ENCODE data around the gene SLC1A2. TPM values are rescaled to one million over a fixed set of nuclear protein-coding genes. Genes with fewer than 3 reads are reported as not detected.

SLC1A2 gene
- polyA plus RNA-seq, 3 donors, result 0.14 to 0.26 (median 0.22) TPM

- DNase-seq (ENCODE audit: low read depth in 3 of 3, low spot score in 2 of 3), result no peak
Observed at GRCh38 chr11:35248558-35249323, 170.6 kb downstream of the SLC1A2 start.

- DNase-seq (ENCODE audit: low read depth in 3 of 3, low spot score in 2 of 3), result no peak
Observed at GRCh38 chr11:35247863-35248262, 171.5 kb downstream of the SLC1A2 start.

GRCh38 chr11:35247428-35247827, 171.9 kb downstream of the SLC1A2 start:
- no peak for DNase-seq (ENCODE audit: low read depth in 3 of 3, low spot score in 2 of 3)

GRCh38 chr11:35246745-35247144, 172.6 kb downstream of the SLC1A2 start:
- DNase-seq (ENCODE audit: low read depth in 3 of 3, low spot score in 2 of 3), result no peak

GRCh38 chr11:35245786-35246185, 173.6 kb downstream of the SLC1A2 start:
- no peak for DNase-seq (ENCODE audit: low read depth in 3 of 3, low spot score in 2 of 3)

- DNase-seq (ENCODE audit: low read depth in 3 of 3, low spot score in 2 of 3), result no peak
Observed at GRCh38 chr11:35245056-35245455, 174.3 kb downstream of the SLC1A2 start.

- DNase-seq (ENCODE audit: low read depth in 3 of 3, low spot score in 2 of 3), result no peak
Observed at GRCh38 chr11:35243774-35244173, 175.6 kb downstream of the SLC1A2 start.

GRCh38 chr11:35242412-35243242, 176.7 kb downstream of the SLC1A2 start:
- no peak for DNase-seq (ENCODE audit: low read depth in 3 of 3, low spot score in 2 of 3)

GRCh38 chr11:35241531-35241930, 177.8 kb downstream of the SLC1A2 start:
- no peak for DNase-seq (ENCODE audit: low read depth in 3 of 3, low spot score in 2 of 3)

GRCh38 chr11:35241083-35241482, 178.3 kb downstream of the SLC1A2 start:
- no peak for DNase-seq (ENCODE audit: low read depth in 3 of 3, low spot score in 2 of 3)

- DNase-seq (ENCODE audit: low read depth in 3 of 3, low spot score in 2 of 3), result no peak
Observed at GRCh38 chr11:35239471-35240075, 179.8 kb downstream of the SLC1A2 start.

- DNase-seq (ENCODE audit: low read depth in 3 of 3, low spot score in 2 of 3), result no peak
Observed at GRCh38 chr11:35238882-35239281, 180.5 kb downstream of the SLC1A2 start.

GRCh38 chr11:35237860-35238715, 181.3 kb downstream of the SLC1A2 start:
- DNase-seq (ENCODE audit: low read depth in 3 of 3, low spot score in 2 of 3), result peak in 1 of 3 donors; percentile 41

- DNase-seq (ENCODE audit: low read depth in 3 of 3, low spot score in 2 of 3), result no peak
Observed at GRCh38 chr11:35237351-35237750, 182.0 kb downstream of the SLC1A2 start.

- no peak for DNase-seq (ENCODE audit: low read depth in 3 of 3, low spot score in 2 of 3)
Observed at GRCh38 chr11:35236667-35237003, 182.7 kb downstream of the SLC1A2 start.

- DNase-seq (ENCODE audit: low read depth in 3 of 3, low spot score in 2 of 3), result no peak
Observed at GRCh38 chr11:35235936-35236666, 183.3 kb downstream of the SLC1A2 start.

- no peak for DNase-seq (ENCODE audit: low read depth in 3 of 3, low spot score in 2 of 3)
Observed at GRCh38 chr11:35235498-35235897, 183.9 kb downstream of the SLC1A2 start.

- DNase-seq (ENCODE audit: low read depth in 3 of 3, low spot score in 2 of 3), result no peak
Observed at GRCh38 chr11:35235157-35235468, 184.2 kb downstream of the SLC1A2 start.

- DNase-seq (ENCODE audit: low read depth in 3 of 3, low spot score in 2 of 3), result no peak
Observed at GRCh38 chr11:35234460-35235156, 184.8 kb downstream of the SLC1A2 start.

GRCh38 chr11:35233518-35233917, 185.8 kb downstream of the SLC1A2 start:
- DNase-seq (ENCODE audit: low read depth in 3 of 3, low spot score in 2 of 3), result no peak

All from right renal cortex interstitium (tissue), 3 donors.